GM12878 (cell line): ENCODE data around the gene LRRC27.

ENCODE experiments used
- CREB1 ChIP-seq: IDR thresholded peaks from 2 replicates; pipeline ENCODE4 v1.6.1; 2012; ENCODE audit warnings: low read depth, mild to moderate bottlenecking, inconsistent platforms
- JUND ChIP-seq: IDR thresholded peaks from 2 replicates; pipeline ENCODE4 v1.6.1; 2012; ENCODE audit warnings: low read depth, mild to moderate bottlenecking, low read length, improper control_type of control experiment, moderate library complexity

DNA sequence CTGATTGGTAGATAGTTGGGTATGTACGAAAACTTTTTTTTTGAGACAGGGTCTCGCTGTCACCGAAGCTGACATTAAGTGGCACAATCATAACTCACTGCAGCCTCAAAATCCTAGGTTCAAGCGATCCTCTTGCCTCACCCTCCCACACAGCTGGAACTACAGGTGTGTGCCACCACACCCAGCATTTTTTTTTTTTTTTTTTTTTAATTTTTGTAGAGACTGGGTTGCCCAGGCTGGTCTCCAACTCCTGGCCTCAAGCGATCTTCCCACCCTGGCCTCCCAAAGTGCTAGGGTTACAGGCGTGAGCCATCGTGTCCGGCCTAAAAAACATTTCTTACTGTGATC lies 1.5 kb upstream of the LRRC27 start:
- TF ChIP-seq JUND: no peak
- TF ChIP-seq CREB1: no peak
